IPS-15b (cell line): ENCODE results near the gene ACSF3.

Experiments used
- H3K27me3 ChIP-seq: one replicate; pipeline ENCODE4 v1.6.1; 2013; ENCODE audit warnings: low read length; ENCODE audit not compliant: control insufficient read depth, insufficient read depth
- H3K36me3 ChIP-seq: one replicate; pipeline ENCODE4 v1.6.1; 2013; ENCODE audit warnings: low read length; ENCODE audit not compliant: control insufficient read depth, insufficient read depth
- H3K4me1 ChIP-seq: one replicate; pipeline ENCODE4 v1.6.1; 2013; ENCODE audit warnings: mild to moderate bottlenecking, low read length; ENCODE audit not compliant: control insufficient read depth, insufficient read depth
- H3K4me3 ChIP-seq: one replicate; pipeline ENCODE4 v1.5.1; 2013; ENCODE audit warnings: low read depth, low read length
- H3K9ac ChIP-seq: one replicate; pipeline ENCODE4 v1.6.1; 2013; ENCODE audit warnings: low read depth, mild to moderate bottlenecking, low read length
- H3K9me3 ChIP-seq: one replicate; pipeline ENCODE4 v1.6.1; 2013; ENCODE audit warnings: mild to moderate bottlenecking, low read length; ENCODE audit not compliant: control insufficient read depth, insufficient read depth

ACSF3 gene

DNA sequence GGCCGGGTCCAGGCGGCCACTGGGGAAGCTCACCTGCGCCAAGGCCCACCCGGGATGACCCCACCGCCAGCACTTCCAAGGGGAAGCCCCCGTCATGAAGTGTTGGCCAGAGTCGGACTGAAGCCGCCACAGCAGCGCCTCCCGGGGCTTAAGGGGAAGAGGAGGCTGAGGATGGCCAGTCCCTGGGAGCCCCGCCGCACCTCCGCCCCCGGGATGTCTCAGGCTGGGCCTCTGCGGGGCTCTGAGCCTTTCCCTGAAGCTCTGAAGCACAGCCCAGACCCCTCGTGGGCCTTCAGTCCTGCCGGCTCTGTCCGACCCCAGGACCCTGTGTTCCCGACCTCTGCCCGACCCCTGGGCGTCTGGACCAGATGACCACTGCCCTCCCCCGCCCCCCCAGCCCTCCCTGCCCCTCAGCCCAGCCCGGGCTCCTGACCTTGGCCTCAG is 42.8 kb upstream of the ACSF3 start:
- Histone ChIP-seq H3K4me1 (no peaks in the 10 kb centered on the region), H3K9ac (no peak overlapping the region), H3K27me3 (no peaks in the 10 kb centered on the region)

GRCh38 chr16:89051521-89052166 is 42.0 kb upstream of the ACSF3 start:
- H3K36me3 ChIP-seq = no peaks in the 10 kb centered on the region
- H3K9me3 ChIP-seq = no peaks in the 10 kb centered on the region
- no peak overlapping the region for H3K9ac ChIP-seq
- H3K4me1 ChIP-seq = no peaks in the 10 kb centered on the region
- H3K4me3 ChIP-seq = no peak overlapping the region
- H3K27me3 ChIP-seq = no peaks in the 10 kb centered on the region

More for the DNA sequence above, 42.8 kb upstream of the ACSF3 start:
- Histone ChIP-seq H3K36me3 (no peaks in the 10 kb centered on the region), H3K4me3 (no peak overlapping the region), H3K9me3 (no peaks in the 10 kb centered on the region)

GRCh38 chr16:89052191-89052889 is 41.3 kb upstream of the ACSF3 start:
- Histone ChIP-seq H3K9me3 (no peaks in the 10 kb centered on the region), H3K4me1 (no peaks in the 10 kb centered on the region), H3K9ac (no peak overlapping the region), H3K36me3 (no peaks in the 10 kb centered on the region), H3K4me3 (no peak overlapping the region), H3K27me3 (no peaks in the 10 kb centered on the region)

DNA sequence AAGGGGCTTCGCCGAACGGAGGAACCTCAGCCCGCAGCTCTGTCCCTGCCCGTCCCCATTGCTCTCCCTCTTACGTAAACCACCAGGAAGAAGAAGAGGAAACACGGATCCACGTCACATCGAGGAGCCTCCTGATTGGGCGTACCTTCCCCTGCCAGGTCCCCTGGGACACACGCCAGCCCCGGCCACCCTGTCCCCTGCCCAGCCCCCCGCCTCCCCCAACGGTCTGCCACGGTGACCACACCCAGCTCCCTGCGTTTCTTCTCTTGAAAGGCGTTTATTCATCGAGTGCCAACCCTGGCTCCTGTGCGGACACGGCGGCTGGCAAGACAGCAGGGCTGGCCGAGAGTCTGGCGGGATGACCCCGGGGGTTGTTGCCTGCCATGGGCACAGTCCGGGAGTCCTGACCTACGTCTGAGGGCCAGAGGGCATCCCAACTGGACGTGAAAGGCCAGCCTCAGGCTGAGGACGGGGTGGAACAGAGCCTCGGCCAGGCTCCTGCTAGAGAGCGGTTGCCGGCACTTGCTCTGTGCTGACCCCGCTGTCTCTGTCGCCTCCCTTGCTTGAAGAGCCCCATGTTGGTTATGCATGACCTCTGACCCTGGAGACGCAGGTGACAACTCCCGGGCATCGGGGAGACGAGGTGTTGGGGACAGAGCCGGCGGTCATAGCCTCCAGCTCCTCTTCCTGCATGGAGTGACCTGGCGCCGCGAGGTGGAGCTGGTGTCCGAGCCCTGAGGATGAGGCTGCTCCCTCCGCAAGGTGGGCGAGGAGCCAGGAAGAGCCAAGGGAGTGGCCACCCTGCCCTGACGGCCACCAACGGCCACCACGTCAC is 40.5 kb upstream of the ACSF3 start:
- H3K4me3 ChIP-seq = no peak overlapping the region
- H3K36me3 ChIP-seq = no peaks in the 10 kb centered on the region
- no peaks in the 10 kb centered on the region for H3K9me3 ChIP-seq
- no peaks in the 10 kb centered on the region for H3K27me3 ChIP-seq
- H3K4me1 ChIP-seq = no peaks in the 10 kb centered on the region
- no peak overlapping the region for H3K9ac ChIP-seq

DNA sequence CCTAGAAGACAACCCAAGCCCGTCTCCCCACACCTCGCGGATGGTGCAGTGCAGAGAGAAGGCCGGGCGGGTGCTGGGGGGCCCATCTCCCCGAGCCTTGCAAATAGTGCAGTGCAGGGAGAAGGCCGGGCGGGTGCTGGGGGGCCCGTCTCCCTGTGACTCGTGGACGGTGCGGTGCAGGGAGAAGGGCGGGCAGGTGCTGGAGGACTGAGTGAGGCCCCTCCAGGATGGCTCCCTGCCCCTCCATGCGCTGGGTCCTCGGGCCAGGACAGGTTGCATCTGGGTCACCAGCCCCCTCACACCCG is 40.0 kb upstream of the ACSF3 start:
- H3K4me3 ChIP-seq = no peak overlapping the region
- no peak overlapping the region for H3K9ac ChIP-seq
- no peaks in the 10 kb centered on the region for H3K4me1 ChIP-seq
- H3K27me3 ChIP-seq = no peaks in the 10 kb centered on the region
- H3K36me3 ChIP-seq = no peaks in the 10 kb centered on the region
- H3K9me3 ChIP-seq = no peaks in the 10 kb centered on the region

GRCh38 chr16:89054261-89054661 is 39.4 kb upstream of the ACSF3 start:
- Histone ChIP-seq H3K4me3 (no peak overlapping the region), H3K27me3 (no peaks in the 10 kb centered on the region), H3K4me1 (no peaks in the 10 kb centered on the region), H3K36me3 (no peaks in the 10 kb centered on the region), H3K9ac (no peak overlapping the region), H3K9me3 (no peaks in the 10 kb centered on the region)

GRCh38 chr16:89054714-89055113 is 38.9 kb upstream of the ACSF3 start:
- H3K9ac ChIP-seq = no peak overlapping the region
- no peaks in the 10 kb centered on the region for H3K9me3 ChIP-seq
- H3K4me3 ChIP-seq = no peak overlapping the region
- no peaks in the 10 kb centered on the region for H3K4me1 ChIP-seq
- no peaks in the 10 kb centered on the region for H3K27me3 ChIP-seq
- H3K36me3 ChIP-seq = no peaks in the 10 kb centered on the region

DNA sequence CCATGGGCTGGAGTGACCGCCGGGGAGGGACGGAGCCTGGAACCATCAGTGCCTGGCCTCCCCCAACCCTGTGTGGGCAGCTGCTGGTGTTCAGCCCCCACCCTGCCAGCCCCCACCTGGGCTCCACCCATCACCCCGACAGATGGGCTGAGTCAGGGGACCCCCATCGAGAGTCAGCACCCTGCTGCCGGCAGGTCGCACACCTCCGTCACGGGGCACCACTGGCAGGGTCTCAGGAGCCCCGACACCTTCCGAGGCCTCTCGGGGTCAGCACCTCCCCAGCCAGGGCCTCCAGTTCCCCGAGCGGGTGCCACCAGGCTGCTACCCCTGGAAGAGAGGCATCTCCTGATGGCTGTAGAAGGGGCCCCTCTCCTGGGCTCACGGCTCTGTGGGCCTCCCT is 38.3 kb upstream of the ACSF3 start:
- H3K4me3 ChIP-seq = no peak overlapping the region
- H3K27me3 ChIP-seq = no peaks in the 10 kb centered on the region
- no peaks in the 10 kb centered on the region for H3K4me1 ChIP-seq
- H3K36me3 ChIP-seq = no peaks in the 10 kb centered on the region
- H3K9me3 ChIP-seq = no peaks in the 10 kb centered on the region
- H3K9ac ChIP-seq = no peak overlapping the region

- Histone ChIP-seq H3K4me3 (no peak overlapping the region), H3K4me1 (no peaks in the 10 kb centered on the region), H3K9ac (no peak overlapping the region), H3K27me3 (no peaks in the 10 kb centered on the region), H3K36me3 (no peaks in the 10 kb centered on the region), H3K9me3 (no peaks in the 10 kb centered on the region)
Observed at GRCh38 chr16:89055894-89056555, 37.6 kb upstream of the ACSF3 start.

GRCh38 chr16:89056592-89056991 is 37.1 kb upstream of the ACSF3 start:
- Histone ChIP-seq H3K4me3 (no peak overlapping the region), H3K4me1 (no peaks in the 10 kb centered on the region), H3K36me3 (no peaks in the 10 kb centered on the region), H3K9me3 (no peaks in the 10 kb centered on the region), H3K9ac (no peak overlapping the region), H3K27me3 (no peaks in the 10 kb centered on the region)

DNA sequence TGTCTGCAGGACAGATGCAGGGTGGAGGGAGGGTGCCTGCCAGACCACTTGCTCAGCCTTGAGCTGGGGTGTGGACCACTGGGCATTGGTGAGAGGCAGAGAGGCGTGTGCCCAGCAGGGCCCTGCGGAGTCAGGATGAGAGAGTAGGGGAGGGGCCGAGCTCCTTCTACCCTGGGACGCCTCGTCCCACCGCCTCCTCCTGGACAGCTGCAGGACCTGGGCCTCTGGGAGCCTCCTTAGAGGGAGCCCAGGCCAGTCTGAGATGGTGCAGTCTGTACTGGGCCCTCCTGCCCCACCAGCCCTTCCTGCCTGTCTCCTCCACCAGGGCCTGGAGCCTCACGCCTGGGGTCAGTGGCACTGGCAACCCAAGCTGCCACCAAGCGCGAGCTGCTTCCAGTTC is 35.9 kb upstream of the ACSF3 start:
- Histone ChIP-seq H3K36me3 (no peaks in the 10 kb centered on the region), H3K27me3 (no peaks in the 10 kb centered on the region), H3K9ac (no peak overlapping the region), H3K4me3 (no peak overlapping the region), H3K9me3 (no peaks in the 10 kb centered on the region), H3K4me1 (no peaks in the 10 kb centered on the region)
